HG02970 (cell line): Measurements from ENCODE around the gene CORO2B.

Experiments
- ATAC-seq: cut with Tn5 transposase; IDR thresholded peaks from one replicate; pipeline ENCODE4 v1.9.1; 2021; ENCODE audit warnings: mild to moderate bottlenecking, moderate library complexity, moderate number of reproducible peaks; ENCODE audit not compliant: unreplicated experiment, low FRiP score

CORO2B gene

GRCh38 chr15:68553994-68554720 lies 24.6 kb upstream of the CORO2B start:
- no peak for ATAC-seq

DNA sequence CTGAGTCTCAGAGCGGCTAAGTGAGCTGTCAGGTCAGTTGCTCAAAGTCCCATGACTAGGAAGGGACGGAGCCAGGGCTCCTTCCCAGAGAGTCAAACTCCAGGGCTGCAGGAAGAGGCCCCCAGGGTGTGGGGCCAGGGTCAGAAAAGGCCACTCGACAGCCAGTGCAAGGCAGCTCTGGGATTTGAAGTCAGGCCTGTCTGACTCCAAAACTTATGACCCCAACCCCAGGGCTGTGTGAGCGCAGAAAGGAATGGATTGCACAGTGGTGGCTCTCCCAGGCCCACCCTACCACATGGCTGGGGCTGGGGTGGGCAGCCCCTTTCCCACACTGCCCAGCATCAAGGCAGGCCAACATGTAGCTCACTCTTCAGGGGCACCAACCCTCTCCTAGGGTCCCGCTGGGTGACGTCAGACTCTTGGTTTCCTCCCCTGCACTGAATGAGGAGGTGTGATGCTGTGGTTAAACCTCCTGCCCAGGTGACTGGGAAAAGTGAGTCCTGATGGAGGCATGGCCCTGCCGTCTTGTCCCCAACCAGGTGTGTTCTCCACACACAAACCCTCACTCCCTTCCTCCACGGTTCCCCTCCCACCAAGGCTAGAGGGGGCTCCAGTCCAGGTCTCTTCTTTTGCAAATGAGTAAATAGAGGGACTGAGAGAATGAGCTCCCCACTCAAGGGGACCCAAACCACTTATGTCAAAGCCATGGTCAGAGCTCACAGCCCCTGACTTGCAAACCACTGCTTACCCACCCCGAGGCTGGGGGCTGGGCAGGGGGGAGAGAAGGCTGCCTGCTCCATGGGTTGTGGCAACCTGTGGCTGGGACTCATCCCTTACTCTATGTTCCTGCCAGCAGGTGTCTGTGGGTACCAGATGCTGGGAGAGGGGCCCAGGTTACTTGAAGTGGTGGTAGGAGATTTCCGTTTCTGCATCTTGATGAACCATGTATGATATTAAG lies 23.8 kb upstream of the CORO2B start:
- no peak for ATAC-seq

DNA sequence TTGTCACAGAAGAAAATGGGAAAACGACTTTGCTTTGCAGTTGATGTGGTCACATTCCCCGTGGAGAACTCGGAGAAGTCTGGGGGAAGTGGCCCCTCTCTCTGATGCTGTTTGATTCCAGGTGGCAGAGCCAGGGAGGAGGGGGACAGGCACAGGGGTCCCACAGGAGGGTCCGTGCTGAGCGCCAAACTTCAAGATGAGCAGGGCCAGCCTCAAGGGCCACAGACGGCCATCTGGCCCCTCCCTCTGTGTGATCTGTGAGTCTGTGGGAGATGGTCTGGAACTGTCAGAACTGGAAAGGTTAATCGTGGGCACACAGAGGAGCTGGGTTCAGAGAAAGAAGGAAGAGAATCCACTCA lies 23.1 kb upstream of the CORO2B start:
- ATAC-seq: no peak

GRCh38 chr15:68556139-68556990 lies 22.4 kb upstream of the CORO2B start:
- no peak for ATAC-seq

DNA sequence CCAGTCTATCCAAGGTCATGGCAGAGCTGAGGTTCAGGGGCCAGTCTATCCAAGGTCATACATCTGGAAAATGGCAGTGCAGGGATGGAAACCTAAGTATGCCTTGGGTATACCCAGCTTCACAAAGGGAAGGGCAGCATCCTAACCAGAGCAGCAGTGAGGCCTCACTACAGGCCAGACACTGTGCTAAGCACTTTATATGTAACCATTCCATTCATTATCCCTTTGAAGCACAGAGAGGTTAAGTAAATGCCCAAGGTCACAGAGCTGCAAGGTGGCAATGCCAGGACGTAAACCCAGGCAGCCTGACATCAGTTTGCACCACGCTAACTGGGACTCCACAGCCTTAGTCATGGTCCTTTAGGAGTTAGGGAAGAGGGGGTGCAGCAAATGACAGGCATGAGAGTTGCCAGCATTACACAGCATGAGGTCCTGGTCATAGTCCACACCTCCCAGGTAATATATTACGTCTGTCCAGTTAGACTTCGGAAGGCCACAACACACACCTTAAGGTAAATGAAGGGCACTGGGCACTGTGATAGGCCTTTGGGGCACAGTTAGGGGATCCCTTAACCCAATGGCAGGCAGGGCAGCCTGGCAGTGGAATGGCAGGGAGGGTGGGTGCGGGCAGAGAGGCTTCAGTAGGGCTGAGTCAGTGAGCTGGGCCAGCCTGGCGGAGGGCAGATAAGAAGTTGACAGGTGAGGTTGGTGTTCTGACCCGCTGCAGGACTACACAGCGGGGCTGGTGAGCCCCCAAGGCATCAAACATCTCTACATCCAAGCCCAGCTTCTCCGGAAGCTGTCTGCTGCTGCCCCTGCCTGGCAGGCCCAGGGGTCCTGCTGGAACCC lies 21.1 kb upstream of the CORO2B start:
- ATAC-seq: no peak

DNA sequence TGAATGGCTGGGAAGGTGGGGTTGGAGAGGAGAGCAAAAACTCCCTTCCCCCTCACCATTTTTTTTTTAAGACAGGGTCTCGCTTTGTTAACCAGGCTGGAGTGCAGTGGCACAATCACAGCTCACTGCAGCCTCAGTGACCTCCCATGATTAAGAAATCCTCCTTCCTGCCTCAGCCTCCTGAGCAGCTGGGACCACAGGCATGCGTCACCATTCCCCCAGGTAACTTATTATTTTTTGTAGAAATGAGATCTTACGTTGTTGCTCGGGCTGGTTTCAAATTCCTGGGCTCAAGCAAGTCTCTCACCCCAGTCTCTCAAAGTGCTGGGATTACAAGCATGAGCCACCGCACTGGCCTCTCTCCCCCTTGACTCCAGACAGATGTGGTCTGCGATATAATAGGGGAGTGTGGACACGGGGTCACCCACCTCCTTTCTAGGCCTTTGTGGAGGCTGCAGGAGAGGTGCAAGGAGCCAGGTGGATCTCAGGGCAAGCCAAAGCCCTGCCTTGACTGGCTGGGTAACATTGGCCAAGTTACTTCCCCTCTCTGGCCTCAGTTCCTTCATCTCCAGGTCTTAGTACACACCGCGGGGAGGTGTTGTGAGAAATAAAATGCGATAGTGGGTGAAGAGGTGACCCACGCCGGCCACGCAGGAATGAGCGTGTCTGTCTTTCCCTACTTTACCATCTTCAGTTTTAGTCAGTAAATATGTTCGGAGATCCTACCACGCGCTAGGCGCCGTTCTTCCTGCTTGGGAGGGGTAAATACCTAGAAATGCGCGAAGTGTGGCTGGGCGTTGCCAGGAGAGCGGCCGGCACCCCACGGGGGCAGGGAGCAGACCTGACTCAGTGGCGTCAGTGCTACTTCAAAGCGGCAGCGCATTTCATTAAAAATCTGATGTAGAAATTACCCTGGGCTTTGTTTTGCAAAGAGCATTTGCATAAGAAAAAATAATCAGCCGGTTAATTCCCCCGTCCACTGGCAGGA lies 20.2 kb upstream of the CORO2B start:
- no peak for ATAC-seq

- peak; percentile 55 for ATAC-seq
Observed at GRCh38 chr15:68559345-68560310, 19.2 kb upstream of the CORO2B start.

GRCh38 chr15:68560501-68561113 lies 18.2 kb upstream of the CORO2B start:
- no peak for ATAC-seq

- no peak for ATAC-seq
Observed at GRCh38 chr15:68561171-68561900, 17.5 kb upstream of the CORO2B start.

DNA sequence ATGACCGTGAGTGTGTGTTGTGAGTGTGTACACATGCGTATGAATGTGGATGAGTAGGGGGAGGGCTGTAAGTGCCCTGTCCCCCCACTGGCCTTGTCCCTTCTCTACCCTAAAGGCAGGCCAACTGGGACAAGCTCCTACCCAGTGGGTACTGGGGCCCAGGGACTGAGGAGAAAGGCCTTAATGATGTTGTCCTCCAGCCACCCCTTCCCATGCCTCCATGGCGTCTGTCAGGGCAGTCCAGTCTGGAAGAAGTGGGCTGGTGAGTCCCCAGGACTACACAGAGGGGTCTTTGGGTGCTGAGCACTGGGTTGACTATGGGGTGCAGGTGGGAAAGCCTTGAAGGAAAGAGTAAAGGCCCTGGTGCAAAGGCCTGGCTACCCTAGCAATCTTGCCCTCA lies 16.9 kb upstream of the CORO2B start:
- ATAC-seq: no peak

GRCh38 chr15:68564173-68564572 lies 14.6 kb upstream of the CORO2B start:
- ATAC-seq: no peak

GRCh38 chr15:68565234-68565633 lies 13.6 kb upstream of the CORO2B start:
- ATAC-seq: no peak

- ATAC-seq: no peak
Observed at GRCh38 chr15:68565726-68566125, 13.1 kb upstream of the CORO2B start.

DNA sequence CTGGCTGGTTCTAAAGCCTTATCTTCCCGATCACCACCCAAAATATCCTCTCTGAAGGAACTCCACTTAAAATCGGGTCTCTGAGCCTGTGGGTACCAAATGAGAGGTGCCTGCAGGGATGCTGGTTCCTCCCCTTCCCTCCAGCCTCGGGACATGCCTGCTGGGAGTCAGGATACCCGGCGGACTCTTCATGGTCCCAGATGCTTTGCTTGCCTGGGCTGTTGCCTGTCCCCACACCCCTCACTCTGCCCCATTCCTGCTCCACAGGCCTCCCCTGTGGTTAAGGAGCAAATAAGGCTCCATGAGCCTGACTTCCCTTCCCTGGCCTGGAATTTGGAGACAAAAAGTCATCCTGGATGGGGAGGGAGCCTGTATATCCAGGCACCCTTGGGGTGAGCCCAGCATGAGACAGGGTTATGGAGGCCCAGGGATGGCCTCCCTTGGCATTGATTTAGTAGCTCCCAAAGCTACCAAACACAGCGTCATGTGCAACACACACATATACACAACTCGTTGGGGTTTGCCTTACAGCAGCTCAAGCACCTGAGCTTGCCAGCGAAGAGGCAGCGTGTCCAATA lies 12.3 kb upstream of the CORO2B start:
- no peak for ATAC-seq

DNA sequence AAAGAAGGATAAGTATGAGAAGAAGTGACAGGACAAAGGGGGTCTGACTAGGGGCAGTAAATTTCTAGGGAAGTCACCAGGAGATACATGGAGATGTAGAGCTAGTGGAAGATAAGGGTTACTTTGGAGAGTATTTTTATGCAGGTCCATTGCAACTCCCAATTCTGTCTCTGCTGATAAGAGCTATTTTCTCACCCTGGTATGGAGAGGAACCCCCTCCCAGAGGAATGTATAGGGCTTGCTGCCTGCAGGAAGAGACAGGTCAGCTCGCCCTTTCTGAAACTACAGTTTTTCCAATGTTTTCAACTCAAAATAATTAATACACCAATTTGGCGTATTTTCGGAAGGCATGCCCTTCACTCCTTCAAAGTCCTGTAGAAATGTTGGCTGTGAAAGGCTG lies 11.4 kb upstream of the CORO2B start:
- no peak for ATAC-seq

DNA sequence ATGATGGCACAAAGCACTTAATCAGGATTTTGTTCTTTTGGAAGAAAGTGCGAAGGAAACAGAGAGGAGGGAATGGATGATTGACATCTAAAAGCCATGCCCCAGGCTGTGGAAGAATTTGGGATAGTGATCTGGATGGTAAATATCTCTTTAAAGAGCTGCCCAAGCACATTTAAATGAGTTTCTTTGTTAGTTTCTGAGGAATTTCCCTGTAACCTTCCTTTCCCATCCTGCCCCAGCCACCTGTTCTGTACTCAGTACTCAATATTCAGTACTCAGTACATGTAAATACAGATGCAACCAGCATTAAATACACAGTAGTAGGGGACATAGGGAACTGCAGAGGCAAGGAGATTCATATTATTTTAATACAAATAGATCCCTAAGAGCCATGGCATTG lies 7.8 kb upstream of the CORO2B start:
- no peak for ATAC-seq
